ENCODE measurements around the gene PGAP6.
A peak's percentile ranks its signal among the peaks of the same experiment; 100 is the strongest.

PGAP6 gene

DNA sequence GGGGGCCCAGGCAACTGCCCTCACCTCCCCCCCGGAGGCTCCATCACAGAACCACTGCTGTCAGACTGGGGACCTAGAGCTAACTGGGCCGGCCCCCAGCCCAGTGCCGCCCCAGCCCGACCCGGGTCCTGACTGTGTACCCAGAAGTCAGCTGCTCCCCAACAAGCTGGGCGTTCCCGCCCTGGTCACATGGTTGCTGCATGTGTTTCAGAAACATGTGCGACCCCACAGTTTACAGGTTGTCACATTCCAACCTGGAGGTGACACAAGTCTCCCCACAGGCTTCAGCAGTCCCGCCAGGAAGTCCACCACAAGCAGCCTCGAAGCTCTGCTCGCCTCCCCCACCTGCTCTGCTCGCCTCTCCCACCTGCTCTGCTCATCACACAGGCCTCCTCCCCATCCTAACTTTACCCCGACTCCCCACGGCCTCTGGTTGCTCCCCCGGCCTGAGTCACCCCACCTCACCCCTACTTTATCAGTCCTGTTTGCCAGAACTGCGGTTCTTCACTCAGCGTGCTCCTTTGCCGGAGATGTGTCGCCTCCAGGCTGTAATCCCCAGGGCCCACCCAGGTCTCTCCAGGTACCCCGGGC, 12.4 kb downstream of the PGAP6 start:
- TF ChIP-seq CTCF (IDR thresholded peaks at IDR 0.05): no peak
- H3K9me3 ChIP-seq: no peaks in the 10 kb centered on the region
- DNase-seq: no peak
- H3K27ac ChIP-seq: no peak overlapping the region
- intact Hi-C loops (cut with DNase I; ENCODE audit: low total_unique reads): no loop called here
- peaks cover 0 to 6% of the 10 kb centered on the region in 2 donors for H3K27me3 ChIP-seq
- peaks cover 25 to 68% (median 50%) of the 10 kb centered on the region in 3 donors for H3K36me3 ChIP-seq
- peaks cover 6 to 19% (median 16%) of the 10 kb centered on the region in 4 donors for H3K4me1 ChIP-seq
- H3K4me3 ChIP-seq: peak overlapping the region; percentile 62 to 65

GRCh38 chr16:368388-369158, 13.2 kb downstream of the PGAP6 start:
- no peak for TF ChIP-seq CTCF (IDR thresholded peaks at IDR 0.05)
- H3K36me3 ChIP-seq: peaks cover 25 to 60% (median 43%) of the 10 kb centered on the region in 3 donors
- peaks cover 6 to 19% (median 16%) of the 10 kb centered on the region in 4 donors for H3K4me1 ChIP-seq
- H3K27me3 ChIP-seq: peaks cover 0 to 13% of the 10 kb centered on the region in 2 donors
- H3K4me3 ChIP-seq: no peak overlapping the region
- no peaks in the 10 kb centered on the region for H3K9me3 ChIP-seq
- intact Hi-C loops (cut with DNase I; ENCODE audit: low total_unique reads): no loop called here
- H3K27ac ChIP-seq: no peak overlapping the region
- no peak for DNase-seq

DNA sequence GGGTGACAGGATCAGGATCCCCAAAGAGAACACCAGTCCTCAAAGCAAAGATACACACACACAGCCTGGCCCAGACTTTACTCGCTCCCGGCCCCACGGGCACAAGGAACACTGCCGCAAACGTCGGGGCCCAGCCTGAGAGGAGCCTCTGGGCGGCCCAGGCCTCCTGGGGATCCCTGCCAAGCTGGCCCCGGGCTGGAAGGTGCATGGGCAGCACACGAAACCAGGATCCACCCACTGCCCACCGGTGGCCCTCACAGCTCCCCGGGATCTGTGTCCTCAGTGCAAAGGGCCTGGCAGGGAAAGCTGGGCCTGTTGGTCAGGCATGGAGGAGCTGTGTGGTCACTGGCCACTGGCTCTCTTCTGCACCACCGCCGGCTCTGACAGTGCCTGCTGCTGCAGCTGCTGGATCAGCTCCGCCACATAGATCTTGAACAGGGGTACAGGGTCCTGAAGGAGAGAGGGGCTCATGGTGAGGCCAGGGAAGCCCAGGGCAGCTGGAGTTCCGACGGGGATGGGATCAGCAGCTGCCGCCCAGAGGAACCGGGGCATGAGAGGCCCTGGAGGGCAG, 14.4 kb downstream of the PGAP6 start:
- no peak for TF ChIP-seq CTCF (IDR thresholded peaks at IDR 0.05)
- no peaks in the 10 kb centered on the region for H3K9me3 ChIP-seq
- no peak overlapping the region for H3K27ac ChIP-seq
- peaks cover 0 to 25% of the 10 kb centered on the region in 2 donors for H3K27me3 ChIP-seq
- peaks cover 25 to 48% (median 31%) of the 10 kb centered on the region in 3 donors for H3K36me3 ChIP-seq
- no peak overlapping the region for H3K4me3 ChIP-seq
- H3K4me1 ChIP-seq: peaks cover 6 to 19% (median 17%) of the 10 kb centered on the region in 4 donors
- DNase-seq: no peak
- intact Hi-C loops (cut with DNase I; ENCODE audit: low total_unique reads): no loop called here

DNA sequence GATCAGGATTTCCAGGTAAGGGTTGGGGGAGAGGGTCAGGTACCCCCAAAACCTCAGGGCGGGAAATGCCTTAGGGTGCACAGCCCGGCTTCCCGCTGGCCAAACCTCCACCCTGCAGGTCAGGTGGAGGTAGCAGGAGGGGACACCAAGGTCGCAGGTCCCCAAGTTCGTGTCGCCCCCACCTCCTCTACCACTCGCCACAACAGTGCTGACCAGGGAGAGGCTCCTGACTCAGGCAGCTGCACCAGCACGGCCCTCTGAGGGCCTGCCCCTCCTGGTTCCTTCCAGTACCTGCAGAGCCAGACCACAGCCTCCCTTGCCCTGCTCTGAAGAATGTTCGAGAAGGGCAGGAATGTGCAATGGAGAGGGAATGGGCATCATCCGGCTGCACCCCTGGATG, 15.3 kb downstream of the PGAP6 start:
- Histone ChIP-seq H3K4me3 (no peak overlapping the region), H3K27me3 (peaks cover 0 to 31% of the 10 kb centered on the region in 2 donors), H3K4me1 (peaks cover 6 to 26% (median 20%) of the 10 kb centered on the region in 4 donors), H3K27ac (no peak overlapping the region), H3K36me3 (peaks cover 25 to 39% (median 26%) of the 10 kb centered on the region in 3 donors), H3K9me3 (no peaks in the 10 kb centered on the region)
- intact Hi-C loops (cut with DNase I; ENCODE audit: low total_unique reads): no loop called here
- TF ChIP-seq CTCF (IDR thresholded peaks at IDR 0.05): no peak
- no peak for DNase-seq

GRCh38 chr16:364595-365491, 16.9 kb downstream of the PGAP6 start:
- no peak overlapping the region for H3K27ac ChIP-seq

More at GRCh38 chr16:364595-365491, 16.9 kb downstream of the PGAP6 start:
- Histone ChIP-seq H3K27me3 (peaks cover 0 to 33% of the 10 kb centered on the region in 2 donors), H3K4me1 (peaks cover 4 to 15% (median 10%) of the 10 kb centered on the region in 4 donors), H3K4me3 (no peak overlapping the region), H3K36me3 (peaks cover 25 to 38% (median 26%) of the 10 kb centered on the region in 3 donors), H3K9me3 (no peaks in the 10 kb centered on the region)
- no peak for TF ChIP-seq CTCF (IDR thresholded peaks at IDR 0.05)
- DNase-seq: no peak
- intact Hi-C loops (cut with DNase I; ENCODE audit: low total_unique reads): no loop called here
